Kasumi-1 (cell line): ENCODE measurements around the gene RGL3.
A peak's percentile ranks its signal among the peaks of the same experiment; 100 is the strongest.
"Not testable (repeated sequence)": the region's sequence is repeated elsewhere in the genome, so short reads cannot be mapped to it uniquely, and the experiment has no call there.

Source experiments
- DNase-seq, 2 experiments: peaks; one replicate each; lab custom pipeline; 2025; lab: John Stamatoyannopoulos, UW

The RGL3 gene

GRCh38 chr19:11448923-11449554, 29.9 kb upstream of the RGL3 start:
- no peak for DNase-seq

GRCh38 chr19:11448410-11448809, 29.3 kb upstream of the RGL3 start:
- no peak for DNase-seq

DNA sequence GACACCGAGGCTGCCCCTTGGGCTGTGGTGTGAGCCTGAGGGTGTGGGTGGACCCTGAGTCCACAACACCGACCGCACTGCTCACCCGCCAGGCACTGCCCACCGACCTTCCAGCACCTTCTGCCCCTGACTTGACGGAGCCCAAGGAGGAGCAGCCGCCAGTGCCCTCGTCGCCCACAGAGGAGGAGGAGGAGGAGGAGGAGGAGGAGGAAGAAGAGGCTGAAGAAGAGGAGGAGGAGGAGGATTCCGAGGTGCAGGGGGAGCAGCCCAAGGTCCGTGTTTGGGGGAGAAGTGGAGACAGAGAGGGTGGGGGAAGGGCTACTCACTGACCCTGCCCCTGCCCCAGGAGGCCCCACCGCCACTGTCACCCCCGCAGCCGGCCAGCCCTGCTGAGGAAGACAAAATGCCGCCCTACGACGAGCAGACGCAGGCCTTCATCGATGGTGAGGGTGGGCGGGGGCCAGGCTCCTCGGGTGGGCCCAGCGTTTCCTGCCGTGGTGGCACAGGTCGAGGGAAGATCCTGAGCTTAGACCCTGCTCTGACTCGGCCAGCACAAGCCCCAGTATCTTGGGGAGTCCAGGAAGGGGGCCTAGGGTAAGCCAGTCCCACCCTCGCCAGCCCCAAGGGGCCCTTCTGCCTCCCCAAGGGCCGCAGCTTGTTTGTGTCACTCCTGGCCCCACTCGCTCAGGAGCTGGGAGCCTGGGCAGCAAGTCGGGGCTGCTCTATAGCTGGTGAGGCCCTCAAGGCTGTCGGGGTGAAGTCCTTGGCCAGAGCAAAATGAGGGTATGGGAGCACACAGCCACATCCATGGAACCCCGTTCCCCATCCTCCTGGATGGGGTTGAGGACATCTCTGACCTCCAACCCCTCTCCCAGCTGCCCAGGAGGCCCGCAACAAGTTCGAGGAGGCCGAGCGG, 28.5 kb upstream of the RGL3 start:
- no peak for DNase-seq

- peak in 1 of 2 experiments; percentile 11 for DNase-seq
Observed at GRCh38 chr19:11446652-11447301, 27.7 kb upstream of the RGL3 start.

DNA sequence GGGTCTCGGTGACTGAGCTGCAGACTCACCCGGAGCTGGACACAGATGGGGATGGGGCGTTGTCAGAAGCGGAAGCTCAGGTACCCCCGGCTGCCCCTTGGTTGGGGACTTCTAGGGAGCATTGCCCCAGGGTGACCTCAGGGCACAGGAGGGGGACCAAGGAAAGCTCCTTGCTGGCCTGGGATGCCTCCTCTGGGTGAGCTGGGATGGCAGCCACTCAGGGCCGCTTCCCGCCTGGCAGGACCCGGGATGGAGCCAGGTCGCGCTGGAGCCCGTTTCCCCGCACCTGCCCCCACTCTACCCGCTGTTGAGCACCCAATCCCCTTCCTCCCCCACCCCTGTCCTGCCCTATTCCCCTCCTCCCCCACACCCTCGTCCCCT, 27.1 kb upstream of the RGL3 start:
- DNase-seq = no peak

DNA sequence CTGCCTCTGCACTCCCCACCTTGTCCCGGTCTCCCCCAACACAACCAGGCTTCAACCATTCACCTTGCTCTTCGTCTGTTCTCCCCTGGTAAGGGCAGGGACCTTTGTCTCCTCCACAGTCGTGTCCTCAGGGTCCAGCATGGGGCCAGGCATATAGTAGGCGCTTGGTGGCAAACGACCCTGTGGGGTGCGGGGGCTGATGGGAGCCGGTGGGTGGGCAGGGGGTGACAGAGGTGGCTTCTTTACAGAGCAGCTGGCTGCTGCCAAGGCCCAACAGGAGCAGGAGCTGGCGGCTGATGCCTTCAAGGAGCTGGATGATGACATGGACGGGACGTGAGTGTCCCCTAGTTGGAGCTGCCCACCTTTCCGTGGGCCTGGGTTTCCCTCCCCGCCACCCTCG, 26.0 kb upstream of the RGL3 start:
- no peak for DNase-seq

DNA sequence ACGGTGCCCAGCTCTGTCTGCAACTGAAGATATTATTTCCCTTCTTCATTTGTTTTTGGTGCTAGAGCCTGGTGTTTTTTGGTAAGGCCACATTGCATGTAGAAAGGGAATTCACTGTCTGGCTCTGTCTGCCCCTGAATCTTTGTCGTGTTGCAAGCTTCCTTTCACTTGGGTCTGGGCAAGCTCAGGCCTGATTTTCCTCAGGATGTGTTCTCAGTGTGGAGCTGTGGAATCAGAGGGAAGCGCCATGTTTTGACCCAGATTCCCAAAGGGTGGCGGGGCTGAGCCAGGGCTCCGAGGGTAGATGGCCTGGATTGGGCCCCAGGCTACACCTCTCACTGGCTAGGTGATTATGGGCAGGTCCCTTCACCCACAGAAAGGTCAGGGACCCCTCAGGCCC, 24.9 kb upstream of the RGL3 start:
- DNase-seq = no peak

DNA sequence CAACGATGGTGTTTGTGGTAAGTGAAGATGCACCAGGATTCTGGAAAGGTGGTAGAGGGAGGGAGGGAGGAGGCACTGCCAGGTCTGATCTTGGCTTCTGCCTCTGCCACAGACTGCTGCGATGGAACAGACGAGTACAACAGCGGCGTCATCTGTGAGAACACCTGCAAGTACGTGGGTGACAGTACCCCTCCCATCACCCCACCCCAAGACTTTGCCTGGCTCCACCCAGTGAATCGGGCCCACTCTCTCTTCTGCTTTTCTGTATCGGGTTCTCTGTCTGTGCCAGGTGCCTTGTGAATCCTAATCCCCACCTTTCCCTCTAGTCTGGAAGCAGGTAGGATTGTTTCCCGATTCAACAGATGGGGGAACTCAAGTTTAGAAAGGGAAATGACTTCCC, 18.8 kb upstream of the RGL3 start:
- DNase-seq = no peak

DNA sequence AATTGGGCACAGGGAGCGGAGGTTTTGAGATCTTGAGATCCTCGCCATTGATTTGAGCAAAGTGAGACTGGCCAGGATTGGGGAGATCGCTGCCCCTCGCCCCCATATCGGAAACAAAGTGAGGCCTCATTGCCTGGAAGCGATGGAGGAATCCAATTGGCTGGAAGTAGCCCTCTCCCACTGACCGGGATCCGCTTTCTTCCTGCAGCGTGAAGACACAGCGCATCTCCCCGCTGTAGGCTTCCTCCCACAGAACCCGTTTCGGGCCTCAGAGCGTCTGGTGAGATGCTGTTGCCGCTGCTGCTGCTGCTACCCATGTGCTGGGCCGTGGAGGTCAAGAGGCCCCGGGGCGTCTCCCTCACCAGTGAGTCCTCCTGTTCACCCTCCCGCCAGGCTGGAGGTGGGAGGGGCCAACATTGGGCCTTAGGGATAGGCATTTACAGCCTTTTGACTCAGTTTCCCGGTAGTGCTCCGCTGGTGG, 16.8 kb upstream of the RGL3 start:
- DNase-seq = no peak

DNA sequence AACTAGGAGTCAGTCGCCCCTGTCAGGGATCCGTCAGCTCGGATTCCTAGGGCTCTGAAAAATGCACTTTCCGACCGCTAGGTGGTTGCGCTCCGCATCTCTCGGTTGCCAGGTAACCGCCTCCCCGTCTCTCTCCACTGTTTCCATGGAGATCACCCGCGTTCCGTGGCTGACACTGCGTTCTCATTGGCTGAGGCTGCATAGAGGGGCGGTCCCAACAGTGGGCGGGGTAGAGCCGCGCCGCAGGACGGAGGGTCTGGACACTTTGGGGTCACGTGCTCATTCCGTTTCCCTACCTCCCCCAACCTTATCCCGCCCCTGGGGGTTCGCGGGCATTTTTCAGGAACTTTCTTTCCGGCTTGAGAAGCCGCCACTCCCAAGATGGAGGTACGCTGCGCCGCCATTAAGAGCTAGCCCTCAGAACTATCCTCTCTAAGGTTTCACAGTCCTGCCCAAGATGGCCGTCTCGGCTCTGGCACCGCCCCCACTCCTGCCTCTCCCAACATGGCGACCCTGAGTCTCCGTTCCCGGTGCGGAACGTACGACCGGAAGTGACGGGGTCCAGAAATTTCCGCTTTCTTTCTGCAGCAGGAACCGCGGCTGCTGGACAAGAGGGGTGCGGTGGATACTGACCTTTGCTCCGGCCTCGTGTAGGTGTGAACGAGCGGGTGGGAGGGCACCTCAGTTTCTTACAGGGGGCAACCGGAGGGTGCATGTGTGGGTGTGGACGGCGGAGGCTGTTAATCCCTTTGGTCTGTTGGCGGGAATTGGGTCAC, 16.1 kb upstream of the RGL3 start, which contains the start of the genes ODAD3 and PRKCSH:
ODAD3 (minus strand) TSS at position 65 of the 776 bp plus-strand sequence. CDS start 105 bp downstream, outside the sequence.
PRKCSH (plus strand) TSS at position 579 of the 776 bp plus-strand sequence. CDS start 483 bp downstream, outside the sequence.
- peak; percentile 99 for DNase-seq

DNA sequence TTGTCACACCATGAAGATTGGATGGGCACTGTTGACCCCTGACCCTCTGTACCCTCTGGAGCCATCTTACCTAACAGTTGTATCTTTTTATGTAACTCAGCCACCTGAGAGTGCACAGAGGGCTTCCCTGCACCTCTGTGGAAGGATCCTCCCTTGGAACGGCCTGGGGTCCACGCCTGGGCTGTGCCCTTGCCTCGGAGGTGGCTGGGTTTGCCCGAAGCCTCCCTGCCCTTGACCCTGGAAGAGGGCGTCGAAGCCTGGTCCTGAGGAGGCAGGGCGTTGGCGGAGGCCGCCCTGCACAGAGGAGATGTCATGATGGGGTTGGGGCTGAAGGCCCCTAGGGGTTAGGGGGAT, 15.6 kb upstream of the RGL3 start:
- DNase-seq = no peak

DNA sequence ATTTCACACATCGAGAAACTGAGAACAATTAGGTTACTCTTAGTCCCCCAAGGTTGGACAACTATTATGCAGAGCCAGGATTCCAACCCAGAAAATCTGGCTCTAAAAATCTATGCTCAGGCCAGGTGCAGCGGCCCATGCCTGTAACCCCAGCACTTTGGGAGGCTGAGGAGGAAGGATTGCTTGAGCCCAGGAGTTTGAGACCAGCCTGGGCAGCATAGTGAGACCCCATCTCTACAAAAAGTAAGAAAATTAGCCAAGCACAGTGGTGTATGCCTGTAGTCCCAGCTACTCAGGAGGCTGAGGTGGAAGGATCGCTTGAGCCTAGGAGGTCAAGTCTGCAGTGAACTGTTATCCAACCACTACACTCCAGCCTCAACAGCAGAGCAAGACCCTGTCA, 14.4 kb upstream of the RGL3 start:
- DNase-seq = not testable (repeated sequence)

- no peak for DNase-seq
Observed at GRCh38 chr19:11426656-11427055, 7.5 kb upstream of the RGL3 start.

DNA sequence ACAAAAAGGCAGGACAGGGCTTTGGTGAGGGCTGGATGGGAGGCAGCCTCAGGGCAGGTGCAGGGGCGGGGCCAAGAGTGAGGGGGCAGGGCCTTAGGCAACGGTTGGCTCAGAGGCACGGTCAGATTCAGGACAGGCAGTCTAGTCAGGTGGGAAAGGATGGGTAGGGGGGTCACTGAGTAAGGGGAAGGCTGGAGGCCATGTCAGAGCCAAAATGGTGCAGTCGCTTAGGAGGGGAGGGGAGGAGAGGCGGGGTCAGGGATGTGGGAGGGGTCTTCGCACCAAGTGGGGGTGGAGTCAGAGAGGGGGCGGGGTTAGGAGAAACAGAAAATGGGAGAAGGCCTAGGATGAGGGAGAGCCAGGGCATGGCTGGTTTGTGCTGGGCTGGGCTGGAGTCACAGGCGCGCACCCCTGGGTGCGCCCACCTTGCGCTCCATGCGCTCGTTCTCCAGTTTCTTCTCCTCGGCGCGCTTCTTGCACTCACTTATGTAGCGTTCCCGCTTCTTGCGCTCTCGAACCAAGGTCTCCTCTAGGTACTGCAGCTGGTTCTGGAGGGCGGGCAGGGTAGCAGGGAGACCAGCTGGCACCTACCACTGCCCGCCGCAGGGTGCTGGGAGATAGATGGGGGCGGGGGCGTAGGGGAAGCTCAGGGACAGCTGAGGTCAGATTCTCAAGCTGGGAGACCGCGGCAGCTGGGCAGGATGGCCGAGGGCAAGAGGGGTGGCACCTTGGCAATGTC, 6.8 kb upstream of the RGL3 start:
- DNase-seq = no peak

DNA sequence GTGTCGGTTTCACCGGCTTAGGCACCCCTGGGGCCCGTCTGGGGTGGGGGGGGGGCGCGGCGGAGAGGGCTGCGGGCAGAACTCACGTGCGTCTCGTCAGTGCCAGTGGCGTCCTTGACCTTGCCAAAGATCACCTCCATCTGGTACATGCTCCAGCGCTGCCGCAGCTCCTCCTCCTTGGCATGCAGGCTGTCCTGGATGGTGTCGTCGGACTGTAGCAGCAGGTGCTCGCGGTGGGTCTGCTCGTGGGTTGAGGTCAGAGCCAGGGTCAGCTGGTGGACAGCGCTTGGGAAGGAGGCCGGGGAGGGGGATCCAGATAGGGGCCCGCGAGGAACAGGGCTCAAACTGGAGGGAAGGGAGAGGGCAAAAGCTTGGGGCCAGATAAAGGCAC, 4.7 kb upstream of the RGL3 start:
- DNase-seq = no peak

DNA sequence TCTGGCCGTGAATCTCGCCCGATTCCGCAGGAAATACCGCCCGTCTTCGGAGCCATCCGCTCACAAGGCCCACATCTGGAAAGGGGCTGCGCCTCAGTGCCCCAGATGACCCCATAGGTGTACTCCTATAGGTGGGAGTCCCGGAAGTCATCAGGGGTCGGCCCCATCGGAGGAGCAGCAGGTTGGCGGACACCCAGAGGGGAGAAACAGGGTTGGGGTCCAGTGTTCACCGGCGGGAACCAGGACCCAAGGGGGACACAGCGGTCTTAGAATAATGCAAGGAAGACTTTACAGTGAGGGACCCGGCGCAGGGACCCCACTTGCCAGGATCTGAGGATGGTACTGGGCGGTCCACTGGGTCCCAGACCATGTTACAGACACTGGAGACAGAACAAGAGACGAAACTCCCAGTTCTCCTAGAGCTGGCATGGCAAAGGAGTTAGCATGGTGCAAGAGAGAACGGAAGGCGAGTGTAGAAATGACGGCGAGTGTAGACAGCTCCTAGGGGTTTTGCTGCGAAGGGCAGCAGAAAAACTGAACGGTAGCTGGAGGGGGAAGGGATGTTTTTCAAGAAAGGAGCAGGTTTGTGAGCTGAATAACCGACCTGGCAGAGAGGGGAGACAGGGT, 4.2 kb upstream of the RGL3 start:
- DNase-seq = peak in 1 of 2 experiments; percentile 3

DNA sequence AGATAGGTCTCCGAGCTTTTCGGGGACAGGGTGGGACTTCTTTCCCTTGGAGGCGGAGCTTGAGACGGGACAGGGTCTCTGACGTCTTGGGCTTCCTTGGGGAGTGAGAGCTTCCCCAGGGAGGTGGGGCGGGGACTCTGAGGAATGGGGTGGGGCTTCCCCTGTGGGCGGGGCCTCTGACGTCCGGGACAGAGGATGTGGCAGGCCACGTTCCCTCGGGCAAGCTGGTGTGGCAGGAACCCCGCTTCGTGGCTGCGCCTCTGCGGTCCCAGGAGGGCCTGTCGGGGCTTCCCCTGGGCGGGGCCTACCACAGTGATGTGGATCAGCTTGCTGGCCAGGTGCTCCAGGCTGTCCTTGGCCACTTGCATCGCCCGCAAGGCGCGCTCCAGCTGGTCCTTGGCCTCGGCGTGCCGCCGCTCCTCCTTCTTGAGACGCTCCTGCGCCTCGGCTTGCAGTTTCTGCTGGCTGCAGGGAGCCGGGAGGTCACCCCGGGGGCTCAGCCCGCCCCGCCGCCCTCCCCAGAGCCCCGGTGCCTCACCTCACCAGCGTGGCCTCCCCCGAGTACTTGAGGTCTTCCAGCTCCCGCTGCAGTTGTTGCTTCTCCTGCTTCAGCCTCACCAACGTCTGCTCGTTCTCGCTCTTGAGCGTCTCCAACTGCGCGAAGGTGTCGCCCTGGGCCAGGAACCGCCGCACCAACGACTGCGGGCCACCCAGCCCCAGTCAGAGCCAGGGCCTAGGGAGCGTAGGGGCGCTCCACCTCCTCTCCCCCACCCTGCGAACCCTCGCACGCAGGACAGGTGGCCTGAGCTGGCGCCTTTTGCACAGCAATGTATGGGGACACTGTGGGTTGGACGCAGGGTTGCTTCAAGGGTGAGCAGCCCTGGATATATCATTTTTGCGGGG, 3.3 kb upstream of the RGL3 start:
- DNase-seq = peak in 1 of 2 experiments; percentile 23

- DNase-seq = no peak
Observed at GRCh38 chr19:11421371-11422098, 2.4 kb upstream of the RGL3 start.
